Mesenchymal stem cell (in vitro differentiated cells and primary cell): ENCODE measurements around the gene CLMN.

ENCODE experiments used
- DNase-seq: peaks from one replicate; pipeline ENCODE4 v3.0.0-alpha.2; 2013
- H2AFZ ChIP-seq: one replicate; pipeline ENCODE4 v1.6.1; 2013; ENCODE audit warnings: low read depth, mild to moderate bottlenecking, control low read depth, inconsistent platforms, low read length, moderate library complexity
- H2AK5ac ChIP-seq: 2 replicates; pipeline ENCODE4 v1.6.1; 2013; ENCODE audit warnings: low read length, moderate library complexity, mild to moderate bottlenecking, inconsistent platforms; ENCODE audit not compliant: severe bottlenecking
- H2BK120ac ChIP-seq: one replicate; pipeline ENCODE4 v1.6.1; 2013; ENCODE audit warnings: low read depth, mild to moderate bottlenecking, inconsistent platforms, low read length, moderate library complexity
- H2BK12ac ChIP-seq, 2 experiments: one replicate each; pipeline ENCODE4 v1.6.1; 2013; ENCODE audit warnings: inconsistent platforms in 2 of 2, low read length in 2 of 2, mild to moderate bottlenecking in 2 of 2, moderate library complexity in 2 of 2, control low read depth in 1 of 2
- H2BK15ac ChIP-seq: one replicate; pipeline ENCODE4 v1.6.1; 2013; ENCODE audit warnings: mild to moderate bottlenecking, low read depth, inconsistent platforms; ENCODE audit not compliant: poor library complexity, severe bottlenecking
- H2BK5ac ChIP-seq: 2 replicates; pipeline ENCODE4 v1.6.1; 2013; ENCODE audit warnings: low read depth, mild to moderate bottlenecking, low read length, control low read depth, inconsistent platforms; ENCODE audit not compliant: poor library complexity, severe bottlenecking
- H3K14ac ChIP-seq, 2 experiments: one replicate each; pipeline ENCODE4 v1.6.1; 2013; ENCODE audit warnings: inconsistent platforms in 2 of 2, low read length in 2 of 2, control low read depth in 1 of 2, mild to moderate bottlenecking in 1 of 2, moderate library complexity in 1 of 2
- H3K18ac ChIP-seq, 2 experiments: one replicate each; pipeline ENCODE4 v1.6.1; 2013; ENCODE audit warnings: inconsistent platforms in 2 of 2, low read length in 2 of 2, control low read depth in 1 of 2, low read depth in 1 of 2, mild to moderate bottlenecking in 1 of 2
- H3K23ac ChIP-seq, 2 experiments: one replicate each; pipeline ENCODE4 v1.6.1; 2013; ENCODE audit warnings: inconsistent platforms in 2 of 2, low read length in 2 of 2, mild to moderate bottlenecking in 2 of 2, moderate library complexity in 2 of 2, control low read depth in 1 of 2
- H3K27ac ChIP-seq: 2 replicates; pipeline ENCODE4 v1.5.1; 2013; ENCODE audit warnings: mild to moderate bottlenecking, moderate library complexity, low read length, control low read depth, inconsistent platforms; ENCODE audit not compliant: poor library complexity, severe bottlenecking
- H3K27me3 ChIP-seq, 2 experiments: 2 replicates each; pipeline versions ENCODE4 v1.6.1 to v1.7.0; 2013; ENCODE audit warnings: low read length in 2 of 2, mild to moderate bottlenecking in 2 of 2, moderate library complexity in 2 of 2, control low read depth in 1 of 2, inconsistent platforms in 1 of 2; ENCODE audit not compliant: control insufficient read depth in 1 of 2, insufficient read depth in 1 of 2
- H3K36me3 ChIP-seq, 2 experiments: 2 replicates each; pipeline versions ENCODE4 v1.6.1 to v1.7.0; 2013; ENCODE audit warnings: low read length in 2 of 2, control low read depth in 1 of 2, inconsistent platforms in 1 of 2, low read depth in 1 of 2, mild to moderate bottlenecking in 1 of 2; ENCODE audit not compliant: insufficient read depth in 2 of 2, control insufficient read depth in 1 of 2
- H3K4ac ChIP-seq, 2 experiments: one replicate each; pipeline ENCODE4 v1.6.1; 2013; ENCODE audit warnings: inconsistent platforms in 2 of 2, low read length in 2 of 2, mild to moderate bottlenecking in 2 of 2, moderate library complexity in 2 of 2, control low read depth in 1 of 2, low read depth in 1 of 2
- H3K4me1 ChIP-seq: 2 replicates; pipeline ENCODE4 v1.6.1; 2013; ENCODE audit warnings: low read depth, low read length, control low read depth; ENCODE audit not compliant: control insufficient read depth, insufficient read depth
- H3K4me2 ChIP-seq: 2 replicates; pipeline ENCODE4 v1.6.1; 2013; ENCODE audit warnings: low read length, mild to moderate bottlenecking, inconsistent platforms; ENCODE audit not compliant: poor library complexity, severe bottlenecking
- H3K4me3 ChIP-seq, 2 experiments: 2 replicates each; pipeline versions ENCODE4 v1.5.1 to v1.7.0; 2013; ENCODE audit warnings: low read length in 2 of 2, mild to moderate bottlenecking in 2 of 2, control low read depth in 1 of 2, low read depth in 1 of 2; ENCODE audit not compliant: insufficient read depth in 1 of 2
- H3K79me1 ChIP-seq: replicated peaks from 2 replicates; pipeline ENCODE4 v1.6.1; 2013; ENCODE audit warnings: mild to moderate bottlenecking, control low read depth, low read length, inconsistent platforms; ENCODE audit not compliant: poor library complexity, severe bottlenecking
- H3K9ac ChIP-seq: 2 replicates; pipeline ENCODE4 v1.7.0; 2013; ENCODE audit warnings: mild to moderate bottlenecking, low read length, moderate library complexity
- H3K9me3 ChIP-seq: 2 replicates; pipeline ENCODE4 v1.7.0; 2013; ENCODE audit warnings: mild to moderate bottlenecking, low read length; ENCODE audit not compliant: control insufficient read depth
- H4K8ac ChIP-seq: one replicate; pipeline ENCODE4 v1.6.1; 2013; ENCODE audit warnings: inconsistent platforms, mild to moderate bottlenecking, low read length, moderate library complexity
- H4K91ac ChIP-seq: one replicate; pipeline ENCODE4 v1.6.1; 2013; ENCODE audit warnings: mild to moderate bottlenecking, low read length, inconsistent platforms
- WGBS: methylation state at CpG from one replicate; pipeline ENCODE4 v1.1.7; 2013; ENCODE audit warnings: mixed read lengths; 5-methylcytosine and 5-hydroxymethylcytosine counted together

Gene CLMN

GRCh38 chr14:95258156-95258555 is 61.6 kb downstream of the CLMN start:
- no peak overlapping the region for H2BK120ac ChIP-seq
- H3K4me3 ChIP-seq, result no peak overlapping the region
- no peak overlapping the region for H3K4ac ChIP-seq
- H3K27ac ChIP-seq, result no peak overlapping the region
- no peak overlapping the region for H2BK5ac ChIP-seq
- peaks cover 0 to 12% of the 10 kb centered on the region in 2 experiments for H3K36me3 ChIP-seq
- H2AK5ac ChIP-seq, result peak overlapping the region; percentile 90
- peaks cover 53% of the 10 kb centered on the region for H3K4me1 ChIP-seq
- peak overlapping the region; percentile 29 for H4K8ac ChIP-seq
- H3K9ac ChIP-seq, result no peak overlapping the region
- peaks cover 30% of the 10 kb centered on the region for H3K79me1 ChIP-seq
- H4K91ac ChIP-seq, result peak overlapping the region; percentile 29
- H2AFZ ChIP-seq, result no peak overlapping the region
- no peak overlapping the region for H3K14ac ChIP-seq
- H3K23ac ChIP-seq, result no peak overlapping the region
- DNase-seq, result no peak
- WGBS, result 95% methylated on average over 2 of the region's 2 CpGs
- no peak overlapping the region for H3K4me2 ChIP-seq
- H2BK12ac ChIP-seq, result peak overlapping the region in 1 of 2 experiments; percentile 10
- no peaks in the 10 kb centered on the region for H3K9me3 ChIP-seq
- peak overlapping the region in 1 of 2 experiments; percentile 67 for H3K18ac ChIP-seq
- no peaks in the 10 kb centered on the region for H3K27me3 ChIP-seq
- no peak overlapping the region for H2BK15ac ChIP-seq

- H2AK5ac ChIP-seq, result peak overlapping the region; percentile 90
- no peak for DNase-seq
- WGBS, result 91% methylated on average over 11 of the region's 11 CpGs
Observed at GRCh38 chr14:95257521-95257920, 62.2 kb downstream of the CLMN start.

DNA sequence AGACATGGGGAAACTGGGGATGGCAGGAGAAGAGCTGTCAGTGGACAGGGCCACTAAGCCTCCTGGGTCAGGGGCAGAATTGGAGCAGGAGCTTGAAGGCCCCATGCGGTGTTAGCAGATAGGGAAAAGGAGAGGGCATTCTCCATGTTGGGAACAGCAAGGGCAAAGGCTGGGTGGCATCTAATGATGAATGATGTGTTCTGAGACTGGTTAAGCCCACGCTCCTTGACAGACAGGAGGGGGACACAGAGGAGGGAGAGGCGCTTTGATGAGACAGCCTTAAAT is 63.0 kb downstream of the CLMN start:
- 96% methylated on average over 3 of the region's 3 CpGs for WGBS
- no peak overlapping the region for H2BK5ac ChIP-seq
- H3K27me3 ChIP-seq, result no peaks in the 10 kb centered on the region
- no peak overlapping the region for H3K18ac ChIP-seq
- H3K23ac ChIP-seq, result no peak overlapping the region
- peaks cover 59% of the 10 kb centered on the region for H3K4me1 ChIP-seq
- no peak overlapping the region for H3K4ac ChIP-seq
- no peak overlapping the region for H2BK120ac ChIP-seq
- no peak overlapping the region for H3K14ac ChIP-seq
- no peaks in the 10 kb centered on the region for H3K9me3 ChIP-seq
- no peak overlapping the region for H3K4me2 ChIP-seq
- no peak overlapping the region for H4K91ac ChIP-seq
- H2AFZ ChIP-seq, result no peak overlapping the region
- peaks cover 38% of the 10 kb centered on the region for H3K79me1 ChIP-seq
- H2BK12ac ChIP-seq, result no peak overlapping the region
- H3K27ac ChIP-seq, result no peak overlapping the region
- H3K9ac ChIP-seq, result no peak overlapping the region
- H4K8ac ChIP-seq, result no peak overlapping the region
- H3K36me3 ChIP-seq, result peaks cover 0 to 15% of the 10 kb centered on the region in 2 experiments
- H2BK15ac ChIP-seq, result no peak overlapping the region
- no peak overlapping the region for H3K4me3 ChIP-seq
- DNase-seq, result no peak
- peak overlapping the region; percentile 61 for H2AK5ac ChIP-seq

More at GRCh38 chr14:95257521-95257920, 62.2 kb downstream of the CLMN start:
- H3K36me3 ChIP-seq, result peaks cover 0 to 12% of the 10 kb centered on the region in 2 experiments
- H3K18ac ChIP-seq, result no peak overlapping the region
- H3K4ac ChIP-seq, result no peak overlapping the region
- H3K27me3 ChIP-seq, result no peaks in the 10 kb centered on the region
- no peak overlapping the region for H2BK15ac ChIP-seq
- no peak overlapping the region for H3K4me2 ChIP-seq
- no peak overlapping the region for H3K4me3 ChIP-seq
- peaks cover 32% of the 10 kb centered on the region for H3K79me1 ChIP-seq
- no peaks in the 10 kb centered on the region for H3K9me3 ChIP-seq
- H2BK12ac ChIP-seq, result no peak overlapping the region
- H3K27ac ChIP-seq, result no peak overlapping the region
- H3K4me1 ChIP-seq, result peaks cover 54% of the 10 kb centered on the region
- no peak overlapping the region for H2BK5ac ChIP-seq
- H2BK120ac ChIP-seq, result no peak overlapping the region
- H3K23ac ChIP-seq, result no peak overlapping the region
- no peak overlapping the region for H3K14ac ChIP-seq
- H4K8ac ChIP-seq, result no peak overlapping the region
- no peak overlapping the region for H4K91ac ChIP-seq
- H3K9ac ChIP-seq, result no peak overlapping the region
- no peak overlapping the region for H2AFZ ChIP-seq

- Histone ChIP-seq H3K27ac (peak overlapping the region; percentile 38), H3K4me2 (no peak overlapping the region), H3K79me1 (peaks cover 38% of the 10 kb centered on the region), H2BK120ac (no peak overlapping the region), H3K23ac (no peak overlapping the region), H2BK15ac (no peak overlapping the region), H3K9ac (no peak overlapping the region), H3K4ac (no peak overlapping the region), H4K8ac (no peak overlapping the region), H2BK5ac (no peak overlapping the region), H3K27me3 (no peaks in the 10 kb centered on the region), H3K9me3 (no peaks in the 10 kb centered on the region), H3K36me3 (peaks cover 0 to 15% of the 10 kb centered on the region in 2 experiments), H2BK12ac (no peak overlapping the region), H3K4me3 (no peak overlapping the region), H4K91ac (peak overlapping the region; percentile 9), H3K4me1 (peaks cover 55% of the 10 kb centered on the region), H2AFZ (no peak overlapping the region), H3K14ac (peak overlapping the region in 1 of 2 experiments; percentile 71), H3K18ac (no peak overlapping the region), H2AK5ac (peak overlapping the region; percentile 76)
- DNase-seq, result no peak
- 79% methylated on average over 15 of the region's 15 CpGs for WGBS
Observed at GRCh38 chr14:95256002-95256775, 63.5 kb downstream of the CLMN start.
